ENCODE data around the gene GPR75.
A peak's percentile ranks its signal among the peaks of the same experiment; 100 is the strongest.
"Not testable (repeated sequence)": the region's sequence is repeated elsewhere in the genome, so short reads cannot be mapped to it uniquely, and the experiment has no call there.

GPR75 gene

DNA sequence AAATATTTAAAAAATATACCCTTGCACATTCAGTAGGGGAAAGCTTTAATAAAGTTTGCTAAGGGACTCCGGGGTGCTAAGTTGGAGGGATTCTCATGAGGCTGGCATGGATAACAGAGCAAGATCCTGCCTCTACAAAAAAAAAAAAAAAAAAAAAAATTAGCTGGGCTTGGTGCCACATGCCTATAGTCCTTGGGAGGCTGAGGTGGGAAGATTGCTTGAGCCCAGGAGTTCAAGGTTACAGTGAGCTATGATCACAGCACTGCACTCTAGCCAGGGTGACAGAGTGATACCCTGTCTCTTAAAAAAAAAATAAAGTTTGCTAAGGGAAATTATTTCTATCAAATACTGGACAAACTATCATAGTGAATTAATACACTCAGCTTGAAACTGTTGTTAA lies 17.3 kb upstream of the GPR75 start:
- DNase-seq (ENCODE audit: low spot score in 2 of 2) (no peak), ATAC-seq (replicated peaks; ENCODE audit: extremely low read depth, poor library complexity, severe bottlenecking) (no peak)
- H3K9me3 Mint-ChIP-seq: no peaks in the 10 kb centered on the region
- H3K27ac Mint-ChIP-seq (ENCODE audit: low read depth): no peak overlapping the region
- H3K27me3 Mint-ChIP-seq: no peaks in the 10 kb centered on the region
- H3K36me3 Mint-ChIP-seq (ENCODE audit: insufficient read depth): peaks cover 61% of the 10 kb centered on the region
- no peak overlapping the region for H3K4me3 Mint-ChIP-seq
- no peaks in the 10 kb centered on the region for H3K4me1 Mint-ChIP-seq

- peaks cover 53% of the 10 kb centered on the region for H3K36me3 Mint-ChIP-seq (ENCODE audit: insufficient read depth)
- ATAC-seq (replicated peaks; ENCODE audit: extremely low read depth, poor library complexity, severe bottlenecking) (no peak), DNase-seq (ENCODE audit: low spot score in 2 of 2) (no peak)
- no peaks in the 10 kb centered on the region for H3K9me3 Mint-ChIP-seq
- H3K27me3 Mint-ChIP-seq: no peaks in the 10 kb centered on the region
- no peak overlapping the region for H3K27ac Mint-ChIP-seq (ENCODE audit: low read depth)
- no peak overlapping the region for H3K4me3 Mint-ChIP-seq
- H3K4me1 Mint-ChIP-seq: no peaks in the 10 kb centered on the region
Observed at GRCh38 chr2:53874401-53874950, 14.7 kb upstream of the GPR75 start.

DNA sequence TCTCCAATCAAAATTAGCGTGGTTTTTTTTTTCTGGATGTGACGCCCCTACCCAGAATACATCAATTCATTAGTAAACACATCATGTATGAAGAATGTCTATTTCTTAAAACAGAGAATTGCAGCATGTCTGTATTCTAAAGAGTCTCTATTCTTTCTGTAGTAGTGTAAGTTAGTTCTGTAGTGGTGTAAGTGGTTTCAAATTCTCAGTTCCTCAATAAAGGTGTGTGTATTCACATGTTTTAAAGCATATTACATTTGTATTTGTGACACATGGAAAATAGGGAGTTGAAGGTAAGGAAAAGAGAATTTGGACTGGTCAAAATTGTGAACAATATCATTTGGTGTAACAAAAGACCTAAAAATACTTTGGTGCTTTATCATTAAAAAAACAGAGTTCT lies 8.0 kb upstream of the GPR75 start:
- no peaks in the 10 kb centered on the region for H3K9me3 Mint-ChIP-seq
- DNase-seq (ENCODE audit: low spot score in 2 of 2) (no peak), ATAC-seq (replicated peaks; ENCODE audit: extremely low read depth, poor library complexity, severe bottlenecking) (no peak)
- no peaks in the 10 kb centered on the region for H3K4me1 Mint-ChIP-seq
- no peak overlapping the region for H3K27ac Mint-ChIP-seq (ENCODE audit: low read depth)
- no peak overlapping the region for H3K4me3 Mint-ChIP-seq
- H3K36me3 Mint-ChIP-seq (ENCODE audit: insufficient read depth): peaks cover 55% of the 10 kb centered on the region
- no peaks in the 10 kb centered on the region for H3K27me3 Mint-ChIP-seq

DNA sequence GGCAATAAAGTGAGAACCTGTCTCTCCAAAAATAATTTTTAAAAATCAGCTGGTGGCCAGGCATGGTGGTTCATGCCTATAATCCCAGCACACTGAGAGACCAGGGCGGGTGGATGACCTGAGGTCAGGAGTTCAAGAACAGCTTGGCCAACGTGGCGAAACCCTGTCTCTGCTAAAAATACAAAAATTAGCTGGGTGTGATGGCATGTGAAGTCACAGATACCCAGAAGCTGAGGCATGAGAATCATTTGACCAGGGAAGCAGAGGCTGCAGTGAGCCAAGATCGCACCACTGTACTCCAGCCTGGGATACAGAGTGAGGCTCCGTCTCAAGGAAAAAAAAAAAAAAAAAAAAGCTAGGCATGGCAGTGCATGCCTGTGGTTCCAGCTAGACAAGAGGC lies 7.4 kb upstream of the GPR75 start:
- ATAC-seq (replicated peaks; ENCODE audit: extremely low read depth, poor library complexity, severe bottlenecking): no peak
- Mint-ChIP-seq H3K4me3 (no peak overlapping the region), H3K4me1 (no peaks in the 10 kb centered on the region), H3K36me3 (ENCODE audit: insufficient read depth) (peaks cover 55% of the 10 kb centered on the region), H3K27ac (ENCODE audit: low read depth) (no peak overlapping the region), H3K27me3 (no peaks in the 10 kb centered on the region), H3K9me3 (no peaks in the 10 kb centered on the region)
- no peak for DNase-seq (ENCODE audit: low spot score in 2 of 2)

- ATAC-seq (replicated peaks; ENCODE audit: extremely low read depth, poor library complexity, severe bottlenecking) (no peak), DNase-seq (ENCODE audit: low spot score in 2 of 2) (no peak)
- Mint-ChIP-seq H3K36me3 (ENCODE audit: insufficient read depth) (peaks cover 50% of the 10 kb centered on the region), H3K4me1 (no peaks in the 10 kb centered on the region), H3K9me3 (no peaks in the 10 kb centered on the region), H3K27me3 (no peaks in the 10 kb centered on the region), H3K27ac (ENCODE audit: low read depth) (no peak overlapping the region), H3K4me3 (no peak overlapping the region)
Observed at GRCh38 chr2:53865962-53866361, 6.2 kb upstream of the GPR75 start.

- Mint-ChIP-seq H3K27me3 (no peaks in the 10 kb centered on the region), H3K27ac (ENCODE audit: low read depth) (no peak overlapping the region)
Observed at GRCh38 chr2:53865264-53865663, 5.5 kb upstream of the GPR75 start.

GRCh38 chr2:53863538-53864227 lies 3.9 kb upstream of the GPR75 start:
- Mint-ChIP-seq H3K4me3 (no peak overlapping the region), H3K4me1 (no peaks in the 10 kb centered on the region), H3K27me3 (no peaks in the 10 kb centered on the region), H3K9me3 (no peaks in the 10 kb centered on the region), H3K36me3 (ENCODE audit: insufficient read depth) (peaks cover 48% of the 10 kb centered on the region), H3K27ac (ENCODE audit: low read depth) (no peak overlapping the region)
- DNase-seq (ENCODE audit: low spot score in 2 of 2): no peak
- ATAC-seq (replicated peaks; ENCODE audit: extremely low read depth, poor library complexity, severe bottlenecking): no peak

More at GRCh38 chr2:53865264-53865663, 5.5 kb upstream of the GPR75 start:
- no peak for ATAC-seq (replicated peaks; ENCODE audit: extremely low read depth, poor library complexity, severe bottlenecking)
- Mint-ChIP-seq H3K36me3 (ENCODE audit: insufficient read depth) (peaks cover 49% of the 10 kb centered on the region), H3K4me1 (no peaks in the 10 kb centered on the region), H3K9me3 (no peaks in the 10 kb centered on the region), H3K4me3 (no peak overlapping the region)
- DNase-seq (ENCODE audit: low spot score in 2 of 2): no peak

- DNase-seq (ENCODE audit: low spot score in 2 of 2) (no peak), ATAC-seq (replicated peaks; ENCODE audit: extremely low read depth, poor library complexity, severe bottlenecking) (no peak)
- Mint-ChIP-seq H3K4me3 (no peak overlapping the region), H3K9me3 (no peaks in the 10 kb centered on the region), H3K27me3 (no peaks in the 10 kb centered on the region), H3K36me3 (ENCODE audit: insufficient read depth) (peaks cover 34% of the 10 kb centered on the region), H3K4me1 (no peaks in the 10 kb centered on the region), H3K27ac (ENCODE audit: low read depth) (no peak overlapping the region)
Observed at GRCh38 chr2:53861824-53862223, 2.1 kb upstream of the GPR75 start.

- Mint-ChIP-seq H3K27ac (ENCODE audit: low read depth) (no peak overlapping the region), H3K27me3 (no peaks in the 10 kb centered on the region), H3K9me3 (no peaks in the 10 kb centered on the region), H3K4me3 (no peak overlapping the region), H3K36me3 (ENCODE audit: insufficient read depth) (peaks cover 7% of the 10 kb centered on the region), H3K4me1 (peaks cover 9% of the 10 kb centered on the region)
- DNase-seq (ENCODE audit: low spot score in 2 of 2) (no peak), ATAC-seq (replicated peaks; ENCODE audit: extremely low read depth, poor library complexity, severe bottlenecking) (no peak)
Observed at GRCh38 chr2:53856272-53856671, 3.5 kb downstream of the GPR75 start.

- Mint-ChIP-seq H3K27ac (ENCODE audit: low read depth) (peak overlapping the region; percentile 8), H3K4me3 (no peak overlapping the region), H3K9me3 (no peaks in the 10 kb centered on the region), H3K36me3 (ENCODE audit: insufficient read depth) (peaks cover 3% of the 10 kb centered on the region), H3K4me1 (peaks cover 9% of the 10 kb centered on the region), H3K27me3 (no peaks in the 10 kb centered on the region)
- DNase-seq (ENCODE audit: low spot score in 2 of 2) (no peak), ATAC-seq (replicated peaks; ENCODE audit: extremely low read depth, poor library complexity, severe bottlenecking) (no peak)
Observed at GRCh38 chr2:53854678-53855077, 5.1 kb downstream of the GPR75 start.

DNA sequence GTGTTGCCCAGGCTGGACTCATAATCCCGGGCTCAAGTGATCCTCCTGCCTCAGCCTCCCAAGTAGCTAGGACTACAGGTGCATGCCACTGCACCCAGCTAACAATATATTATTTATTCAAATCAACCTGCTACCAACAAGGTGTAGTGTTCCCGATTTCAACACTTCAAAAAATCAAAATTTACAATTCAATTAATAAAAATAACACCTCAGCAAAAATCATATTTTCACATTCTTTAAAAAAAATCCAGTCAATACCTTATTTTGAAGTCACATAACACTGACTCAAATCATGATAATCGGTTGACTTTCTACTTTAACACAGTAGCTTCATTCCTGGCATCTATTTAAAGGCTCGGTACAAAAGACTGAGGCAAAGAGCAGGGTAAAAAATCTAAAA lies 7.2 kb downstream of the GPR75 start:
- Mint-ChIP-seq H3K4me1 (peaks cover 9% of the 10 kb centered on the region), H3K27ac (ENCODE audit: low read depth) (no peak overlapping the region), H3K9me3 (no peaks in the 10 kb centered on the region), H3K27me3 (no peaks in the 10 kb centered on the region), H3K36me3 (ENCODE audit: insufficient read depth) (peaks cover 2% of the 10 kb centered on the region), H3K4me3 (no peak overlapping the region)
- DNase-seq (ENCODE audit: low spot score in 2 of 2): no peak
- no peak for ATAC-seq (replicated peaks; ENCODE audit: extremely low read depth, poor library complexity, severe bottlenecking)

GRCh38 chr2:53851052-53851757 lies 8.6 kb downstream of the GPR75 start:
- not testable (repeated sequence) for H3K4me1 Mint-ChIP-seq; H3K4me3 Mint-ChIP-seq; H3K9me3 Mint-ChIP-seq; ATAC-seq (replicated peaks; ENCODE audit: extremely low read depth, poor library complexity, severe bottlenecking); H3K36me3 Mint-ChIP-seq (ENCODE audit: insufficient read depth); H3K27me3 Mint-ChIP-seq; H3K27ac Mint-ChIP-seq (ENCODE audit: low read depth); DNase-seq (ENCODE audit: low spot score in 2 of 2)

- Mint-ChIP-seq H3K4me1 (peaks cover 12% of the 10 kb centered on the region), H3K36me3 (ENCODE audit: insufficient read depth) (no peaks in the 10 kb centered on the region), H3K9me3 (no peaks in the 10 kb centered on the region), H3K27me3 (no peaks in the 10 kb centered on the region), H3K4me3 (no peak overlapping the region), H3K27ac (ENCODE audit: low read depth) (no peak overlapping the region)
- ATAC-seq (replicated peaks; ENCODE audit: extremely low read depth, poor library complexity, severe bottlenecking) (no peak), DNase-seq (ENCODE audit: low spot score in 2 of 2) (no peak)
Observed at GRCh38 chr2:53848062-53848461, 11.7 kb downstream of the GPR75 start.

Measured in central memory CD8-positive, alpha-beta T cell (primary cell).